Adipocyte (in vitro differentiated cells): ENCODE measurements around the gene UGP2.
A peak's percentile ranks its signal among the peaks of the same experiment; 100 is the strongest.
"Not testable (repeated sequence)": the region's sequence is repeated elsewhere in the genome, so short reads cannot be mapped to it uniquely, and the experiment has no call there.

ENCODE experiments used
- DNase-seq: peaks from one replicate; pipeline ENCODE4 v3.0.0-alpha.2; 2015; ENCODE audit warnings: low read depth
- H3K27me3 ChIP-seq: replicated peaks from 2 replicates; pipeline ENCODE4 v1.7.0; 2013; ENCODE audit warnings: mild to moderate bottlenecking, low read length, moderate library complexity; ENCODE audit not compliant: control insufficient read depth, insufficient read depth
- H3K36me3 ChIP-seq: 2 replicates; pipeline ENCODE4 v1.7.0; 2013; ENCODE audit warnings: low read length, mild to moderate bottlenecking, moderate library complexity; ENCODE audit not compliant: control insufficient read depth, insufficient read depth, severe bottlenecking
- H3K4me1 ChIP-seq: 2 replicates; pipeline ENCODE4 v1.7.0; 2013; ENCODE audit warnings: mild to moderate bottlenecking, low read length, moderate library complexity; ENCODE audit not compliant: control insufficient read depth, insufficient read depth
- H3K4me3 ChIP-seq: 2 replicates; pipeline ENCODE4 v1.7.0; 2013; ENCODE audit warnings: mild to moderate bottlenecking, low read length, moderate library complexity
- H3K9ac ChIP-seq: 2 replicates; pipeline ENCODE4 v1.7.0; 2013; ENCODE audit warnings: mild to moderate bottlenecking, low read length, moderate library complexity
- H3K9me3 ChIP-seq: 2 replicates; pipeline ENCODE4 v1.7.0; 2013; ENCODE audit warnings: mild to moderate bottlenecking, low read length, moderate library complexity; ENCODE audit not compliant: control insufficient read depth

The UGP2 gene

GRCh38 chr2:63841254-63842022, at the start of gene UGP2:
Gene UGP2, plus strand, starts transcription at chr2:63841896. Its CDS starts 290 bp downstream, at chr2:63842186.
- peak; percentile 97 for DNase-seq
- no peaks in the 10 kb centered on the region for H3K9me3 ChIP-seq
- H3K36me3 ChIP-seq: no peaks in the 10 kb centered on the region

DNA sequence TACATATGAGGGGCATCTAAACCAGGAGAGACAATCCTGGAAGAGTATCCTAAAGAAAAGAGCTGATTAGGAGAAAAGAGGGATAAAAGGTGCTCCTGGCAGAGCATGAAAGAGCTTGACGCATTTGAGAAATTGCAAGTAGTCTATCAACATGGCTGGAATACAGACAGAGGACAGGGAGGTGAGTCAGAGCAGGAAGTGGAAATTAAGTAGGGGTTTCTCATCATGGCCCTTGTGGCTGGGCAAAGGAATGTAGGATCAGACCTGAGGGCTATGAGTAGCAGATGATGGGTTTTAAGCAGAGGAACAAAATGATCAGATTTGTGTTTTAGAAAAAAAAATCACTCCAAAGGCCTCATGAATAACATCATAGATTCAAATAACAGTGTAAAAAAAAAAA, 49.2 kb upstream of the UGP2 start:
- Histone ChIP-seq H3K9ac (no peak overlapping the region), H3K4me1 (peaks cover 47% of the 10 kb centered on the region), H3K9me3 (no peaks in the 10 kb centered on the region), H3K27me3 (no peaks in the 10 kb centered on the region), H3K36me3 (no peaks in the 10 kb centered on the region), H3K4me3 (no peak overlapping the region)
- peak; percentile 75 for DNase-seq

More at GRCh38 chr2:63841254-63842022, at the start of gene UGP2:
- Histone ChIP-seq H3K4me3 (peak within 1 kb of the TSS; percentile 88), H3K4me1 (peaks cover 35% of the 10 kb centered on the region), H3K9ac (peak within 1 kb of the TSS; percentile 93), H3K27me3 (no peaks in the 10 kb centered on the region)

GRCh38 chr2:63796366-63796765, 45.3 kb upstream of the UGP2 start:
- peaks cover 12% of the 10 kb centered on the region for H3K4me1 ChIP-seq
- H3K4me3 ChIP-seq: no peak overlapping the region
- DNase-seq: no peak
- H3K9ac ChIP-seq: no peak overlapping the region
- H3K9me3 ChIP-seq: no peaks in the 10 kb centered on the region
- H3K27me3 ChIP-seq: no peaks in the 10 kb centered on the region
- no peaks in the 10 kb centered on the region for H3K36me3 ChIP-seq

DNA sequence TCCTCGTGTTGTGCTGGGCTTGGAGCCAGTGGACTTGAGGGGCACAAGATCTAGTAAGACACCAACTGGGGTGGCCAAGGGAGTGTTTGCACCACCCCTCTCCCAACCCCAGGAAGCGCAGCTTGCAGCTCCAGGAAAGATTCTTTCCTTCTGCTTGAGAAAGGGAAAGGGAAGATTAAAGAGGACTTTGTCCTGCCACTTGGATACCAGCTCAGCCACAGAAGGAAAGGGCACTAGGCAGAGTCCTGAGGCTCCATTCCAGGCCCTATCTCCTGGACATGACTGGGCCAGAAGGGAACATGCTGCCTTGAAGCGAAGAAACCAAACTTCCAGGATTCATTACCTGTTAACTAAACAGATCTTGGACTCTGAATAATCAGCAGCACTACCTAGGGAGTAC, 44.9 kb upstream of the UGP2 start:
- no peak overlapping the region for H3K4me3 ChIP-seq
- peaks cover 8% of the 10 kb centered on the region for H3K4me1 ChIP-seq
- no peak for DNase-seq
- no peaks in the 10 kb centered on the region for H3K36me3 ChIP-seq
- no peaks in the 10 kb centered on the region for H3K27me3 ChIP-seq
- H3K9ac ChIP-seq: no peak overlapping the region
- no peaks in the 10 kb centered on the region for H3K9me3 ChIP-seq

DNA sequence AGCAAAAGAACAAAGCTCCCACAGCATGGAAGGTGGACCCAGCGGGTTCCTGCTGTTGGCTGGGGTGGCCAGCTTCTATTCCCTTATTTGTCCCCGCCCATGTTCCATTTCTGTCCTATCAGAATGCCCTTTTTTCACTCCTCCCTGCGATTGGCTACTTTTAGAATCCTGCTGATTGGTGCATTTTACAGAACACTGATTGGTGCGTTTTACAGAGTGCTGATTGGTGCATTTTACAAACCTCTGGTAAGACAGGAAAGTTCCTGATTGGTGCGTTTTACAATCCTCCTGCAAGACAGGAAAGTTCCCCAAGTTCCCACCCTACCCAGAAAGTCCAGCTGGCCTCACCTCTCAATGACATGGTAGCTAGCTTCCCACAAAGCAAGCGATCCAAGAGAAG, 40.2 kb upstream of the UGP2 start:
- Histone ChIP-seq H3K4me1 (no peaks in the 10 kb centered on the region), H3K9me3 (no peaks in the 10 kb centered on the region), H3K27me3 (no peaks in the 10 kb centered on the region), H3K9ac (no peak overlapping the region), H3K4me3 (no peak overlapping the region), H3K36me3 (no peaks in the 10 kb centered on the region)
- no peak for DNase-seq

GRCh38 chr2:63805412-63805811, 36.3 kb upstream of the UGP2 start:
- Histone ChIP-seq H3K9ac (no peak overlapping the region), H3K36me3 (no peaks in the 10 kb centered on the region), H3K4me1 (no peaks in the 10 kb centered on the region), H3K27me3 (no peaks in the 10 kb centered on the region), H3K9me3 (no peaks in the 10 kb centered on the region), H3K4me3 (no peak overlapping the region)
- no peak for DNase-seq

- H3K36me3 ChIP-seq, DNase-seq, H3K27me3 ChIP-seq, H3K9ac ChIP-seq, H3K9me3 ChIP-seq, H3K4me1 ChIP-seq, H3K4me3 ChIP-seq: not testable (repeated sequence)
Observed at GRCh38 chr2:63808036-63808435, 33.7 kb upstream of the UGP2 start.

DNA sequence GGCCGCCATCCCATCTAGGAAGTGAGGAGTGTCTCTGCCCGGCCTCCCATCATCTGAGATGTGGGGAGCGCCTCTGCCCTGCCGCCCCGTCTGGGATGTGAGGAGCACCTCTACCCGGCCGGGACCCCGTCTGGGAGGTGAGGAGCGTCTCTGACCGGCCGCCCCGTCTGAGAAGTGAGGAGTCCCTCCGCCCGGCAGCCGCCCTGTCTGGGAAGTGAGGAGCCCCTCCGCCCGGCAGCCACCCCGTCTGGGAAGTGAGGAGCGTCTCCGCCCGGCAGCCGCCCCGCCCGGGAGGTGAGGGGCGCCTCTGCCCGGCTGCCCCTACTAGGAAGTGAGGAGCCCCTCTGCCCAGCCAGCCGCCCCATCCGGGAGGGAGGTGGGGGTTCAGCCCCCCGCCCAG, 32.8 kb upstream of the UGP2 start:
- not testable (repeated sequence) for H3K4me3 ChIP-seq, H3K27me3 ChIP-seq, H3K9ac ChIP-seq

DNA sequence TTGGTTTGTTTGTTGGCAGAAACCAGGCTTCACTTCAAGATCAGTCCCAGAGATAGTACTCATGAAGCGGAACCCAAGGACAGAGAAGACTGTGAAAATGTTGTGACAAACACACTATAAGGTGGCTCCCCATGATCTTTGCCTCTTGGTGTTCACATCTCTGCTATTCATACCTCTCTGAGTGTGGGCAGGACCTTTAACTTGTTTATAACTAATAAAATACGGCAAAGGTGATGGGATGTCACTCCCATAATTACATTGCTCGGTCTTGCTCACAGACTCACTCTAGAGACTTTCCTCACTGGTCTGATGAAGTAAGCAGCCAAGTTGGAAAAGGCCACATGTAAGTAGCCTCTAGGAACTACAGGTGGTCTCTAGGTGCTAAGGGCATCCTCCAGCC, 30.6 kb upstream of the UGP2 start:
- no peak overlapping the region for H3K9ac ChIP-seq
- no peaks in the 10 kb centered on the region for H3K36me3 ChIP-seq
- H3K9me3 ChIP-seq: no peaks in the 10 kb centered on the region
- DNase-seq: no peak
- H3K4me3 ChIP-seq: no peak overlapping the region
- H3K4me1 ChIP-seq: peaks cover 4% of the 10 kb centered on the region
- no peaks in the 10 kb centered on the region for H3K27me3 ChIP-seq

More for the DNA sequence above, 32.8 kb upstream of the UGP2 start:
- not testable (repeated sequence) for DNase-seq, H3K36me3 ChIP-seq, H3K9me3 ChIP-seq, H3K4me1 ChIP-seq

DNA sequence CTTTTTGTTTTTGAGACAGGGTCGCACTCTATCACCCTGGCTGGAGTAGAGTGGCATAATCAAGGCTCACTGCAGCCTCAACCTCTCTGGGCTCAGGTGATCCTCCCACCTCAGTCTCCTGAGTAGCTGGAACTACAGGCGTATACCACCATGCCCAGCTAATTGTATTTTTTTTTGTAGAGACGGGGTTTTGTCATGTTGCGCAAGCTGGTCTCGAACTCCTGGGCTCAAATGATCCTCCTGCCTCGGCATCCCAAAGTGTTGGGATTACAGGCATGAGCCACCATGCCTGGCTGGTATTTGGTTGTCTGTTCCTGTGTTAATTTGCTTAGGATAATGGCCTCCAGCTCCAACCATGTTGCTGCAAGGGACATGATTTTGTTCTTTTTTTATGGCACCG, 29.8 kb upstream of the UGP2 start:
- not testable (repeated sequence) for H3K4me1 ChIP-seq, H3K9ac ChIP-seq, H3K27me3 ChIP-seq, H3K9me3 ChIP-seq, DNase-seq, H3K36me3 ChIP-seq, H3K4me3 ChIP-seq

- no peak for DNase-seq
- Histone ChIP-seq H3K36me3 (no peaks in the 10 kb centered on the region), H3K4me3 (no peak overlapping the region), H3K27me3 (no peaks in the 10 kb centered on the region), H3K9ac (no peak overlapping the region), H3K4me1 (peaks cover 9% of the 10 kb centered on the region), H3K9me3 (no peaks in the 10 kb centered on the region)
Observed at GRCh38 chr2:63814114-63814513, 27.6 kb upstream of the UGP2 start.

- H3K4me3 ChIP-seq: no peak overlapping the region
- H3K9me3 ChIP-seq: no peaks in the 10 kb centered on the region
- H3K9ac ChIP-seq: no peak overlapping the region
- no peaks in the 10 kb centered on the region for H3K36me3 ChIP-seq
- H3K4me1 ChIP-seq: peaks cover 29% of the 10 kb centered on the region
- no peaks in the 10 kb centered on the region for H3K27me3 ChIP-seq
- no peak for DNase-seq
Observed at GRCh38 chr2:63817382-63817781, 24.3 kb upstream of the UGP2 start.
